HCT116 (cell line): ENCODE measurements around the gene CEP41. TPM values are rescaled to one million over a fixed set of nuclear protein-coding genes. Genes with fewer than 3 reads are reported as not detected.

Experiments used
- ATAC-seq: fragments of 200-7000 bp; cut with Tn5 transposase; 2 replicates; pipeline ENCODE4 v1.9.1; 2020; ENCODE audit warnings: mild to moderate bottlenecking, moderate library complexity
- BruUV-seq: library from RNA; stranded (reverse); fragments of 400-500 nt; replicated peaks from 2 replicates; lab custom pipeline; 2021; lab: Mats Ljungman, UMichigan
- CTCF ChIA-PET: fragments of 300-600 bp; sonication (Branson Sonifier 250); formaldehyde crosslinking; loops from one replicate; lab custom pipeline; 2021; ENCODE audit warnings: antibody characterized with exemption; lab: Charles Lee
- POLR2A ChIA-PET: fragments of 300-600, 350-600 bp; sonication (Branson Sonifier 250); formaldehyde crosslinking; loops from one replicate; lab custom pipeline; 2021; ENCODE audit warnings: antibody characterized with exemption; lab: Charles Lee
- RAD21 ChIA-PET, 2 experiments: fragments of 300-600 bp; sonication (Branson Sonifier 250); formaldehyde crosslinking; loops; one replicate each; lab custom pipeline; 2023; ENCODE audit warnings: low total read pairs in 2 of 2; ENCODE audit not compliant: uncharacterized antibody in 2 of 2, unreplicated experiment in 2 of 2, low non-redundant PET in 1 of 2; lab: Charles Lee
- DNase-seq: peaks from one replicate; pipeline ENCODE4 v3.0.0-alpha.2; 2010; ENCODE audit warnings: low read depth, low spot score
- H2AFZ ChIP-seq: fragments of 200-600 bp; shearing (Covaris generic), sonication (generic); 2 replicates; pipeline ENCODE4 v1.6.1; 2017; ENCODE audit warnings: low read depth, mixed run types, mixed read lengths, antibody characterized with exemption, low read length; ENCODE audit not compliant: poor library complexity, severe bottlenecking
- H3K27ac ChIP-seq: 2 replicates; pipeline ENCODE4 v1.5.1; 2012; ENCODE audit warnings: low read depth, low read length
- H3K27me3 ChIP-seq: fragments of 200-600 bp; sonication (generic); 2 replicates; pipeline ENCODE4 v1.6.1; 2016; ENCODE audit warnings: mixed run types, low read length, mixed read lengths; ENCODE audit not compliant: insufficient read depth
- H3K36me3 ChIP-seq, 2 experiments: fragments of 200-500 bp in 1 of 2; fragments of 200-600 bp in 1 of 2; sonication (Bioruptor generic) in 1 of 2; sonication (generic) in 1 of 2; 2 replicates each; pipeline versions ENCODE4 v1.5.1 to v1.6.1; 2014 to 2016; ENCODE audit warnings: low read length in 2 of 2, inconsistent platforms in 1 of 2, mixed read lengths in 1 of 2, mixed run types in 1 of 2; ENCODE audit not compliant: insufficient read depth in 2 of 2, control insufficient read depth in 1 of 2
- H3K4me1 ChIP-seq, 2 experiments: fragments of 200-600 bp in 1 of 2; sonication (generic) in 1 of 2; 2 replicates each; pipeline versions ENCODE4 v1.5.1 to v1.6.1; 2012 to 2017; ENCODE audit warnings: low read length in 2 of 2, inconsistent platforms in 1 of 2, mild to moderate bottlenecking in 1 of 2, mixed read lengths in 1 of 2, mixed run types in 1 of 2, moderate library complexity in 1 of 2; ENCODE audit not compliant: insufficient read depth in 2 of 2, control insufficient read depth in 1 of 2
- H3K4me2 ChIP-seq: fragments of 200-600 bp; sonication (generic); 2 replicates; pipeline ENCODE4 v1.6.1; 2017; ENCODE audit warnings: mixed run types, low read length, mixed read lengths
- H3K4me3 ChIP-seq, 2 experiments: fragments of 200-600 bp in 1 of 2; sonication (generic) in 1 of 2; replicated peaks in 1 of 2; 2 replicates each; pipeline ENCODE4 v1.5.1; 2011 to 2016; ENCODE audit warnings: low read length in 2 of 2, control low read depth in 1 of 2, low read depth in 1 of 2, mild to moderate bottlenecking in 1 of 2, mixed read lengths in 1 of 2, mixed run types in 1 of 2
- H3K79me2 ChIP-seq: fragments of 200-600 bp; sonication (generic); 2 replicates; pipeline ENCODE4 v1.6.1; 2017; ENCODE audit warnings: mild to moderate bottlenecking, mixed run types, low read length, moderate library complexity, mixed read lengths; ENCODE audit not compliant: insufficient read depth
- H3K9ac ChIP-seq: fragments of 200-600 bp; sonication (generic); 2 replicates; pipeline ENCODE4 v1.6.1; 2016; ENCODE audit warnings: low read length, mixed read lengths
- H3K9me2 ChIP-seq: fragments of 200-600 bp; sonication (generic), shearing (Covaris generic); 2 replicates; pipeline ENCODE4 v1.6.1; 2017; ENCODE audit warnings: mixed run types, mild to moderate bottlenecking, moderate library complexity; ENCODE audit not compliant: insufficient read depth
- H3K9me3 ChIP-seq, 2 experiments: fragments of 200-500 bp in 1 of 2; fragments of 200-600 bp in 1 of 2; sonication (Bioruptor generic) in 1 of 2; sonication (generic) in 1 of 2; 2 replicates each; pipeline ENCODE4 v1.6.1; 2014 to 2017; ENCODE audit warnings: low read length in 2 of 2, mixed read lengths in 2 of 2, inconsistent platforms in 1 of 2, low read depth in 1 of 2, mild to moderate bottlenecking in 1 of 2, mixed run types in 1 of 2, moderate library complexity in 1 of 2; ENCODE audit not compliant: control insufficient read depth in 1 of 2, insufficient read depth in 1 of 2
- H4K20me1 ChIP-seq: fragments of 200-600 bp; sonication (generic), shearing (Covaris generic); 2 replicates; pipeline ENCODE4 v1.6.1; 2017; ENCODE audit warnings: mixed run types, mild to moderate bottlenecking, moderate library complexity; ENCODE audit not compliant: insufficient read depth
- POLR2AphosphoS5 ChIP-seq: IDR thresholded peaks from 2 replicates; pipeline ENCODE4 v1.6.1; 2011; ENCODE audit warnings: mild to moderate bottlenecking, low read depth, low read length, moderate library complexity
- RAD21 ChIP-seq: IDR thresholded peaks from 2 replicates; pipeline ENCODE4 v1.6.1; 2012; ENCODE audit warnings: low read depth, mild to moderate bottlenecking
- ZFX ChIP-seq: fragments of 450-650 bp; IDR thresholded peaks from 2 replicates; pipeline ENCODE4 v1.6.1; 2017
- intact Hi-C: fragments of 100-400 bp; cut with micrococcal nuclease; formaldehyde crosslinking; loops from 2 replicates; pipeline ENCODE4 v1.10.0; 2022
- total RNA-seq: library from RNA; stranded (reverse); gene quantifications from one replicate; pipeline ENCODE4 v1.2.1, GENCODE V29; 2021; ENCODE audit not compliant: unreplicated experiment
- TF ChIP-seq, protein P1 (sequence below): IDR thresholded peaks from 2 replicates; pipeline ENCODE4 v1.6.1; 2012; ENCODE audit warnings: low read depth

The CEP41 gene
- total RNA-seq, 1 experiment from 2014 or later, result 13.6 TPM

- ATAC-seq (no peak), DNase-seq (no peak)
- H3K9me3 ChIP-seq, result no peaks in the 10 kb centered on the region
- H3K27ac ChIP-seq, result no peak within 1 kb of the TSS
- ChIA-PET CTCF (no interaction called here), POLR2A (no interaction called here), RAD21 (no interaction called here)
- no peak within 1 kb of the TSS for H3K9ac ChIP-seq
- TF ChIP-seq, protein P1, sequence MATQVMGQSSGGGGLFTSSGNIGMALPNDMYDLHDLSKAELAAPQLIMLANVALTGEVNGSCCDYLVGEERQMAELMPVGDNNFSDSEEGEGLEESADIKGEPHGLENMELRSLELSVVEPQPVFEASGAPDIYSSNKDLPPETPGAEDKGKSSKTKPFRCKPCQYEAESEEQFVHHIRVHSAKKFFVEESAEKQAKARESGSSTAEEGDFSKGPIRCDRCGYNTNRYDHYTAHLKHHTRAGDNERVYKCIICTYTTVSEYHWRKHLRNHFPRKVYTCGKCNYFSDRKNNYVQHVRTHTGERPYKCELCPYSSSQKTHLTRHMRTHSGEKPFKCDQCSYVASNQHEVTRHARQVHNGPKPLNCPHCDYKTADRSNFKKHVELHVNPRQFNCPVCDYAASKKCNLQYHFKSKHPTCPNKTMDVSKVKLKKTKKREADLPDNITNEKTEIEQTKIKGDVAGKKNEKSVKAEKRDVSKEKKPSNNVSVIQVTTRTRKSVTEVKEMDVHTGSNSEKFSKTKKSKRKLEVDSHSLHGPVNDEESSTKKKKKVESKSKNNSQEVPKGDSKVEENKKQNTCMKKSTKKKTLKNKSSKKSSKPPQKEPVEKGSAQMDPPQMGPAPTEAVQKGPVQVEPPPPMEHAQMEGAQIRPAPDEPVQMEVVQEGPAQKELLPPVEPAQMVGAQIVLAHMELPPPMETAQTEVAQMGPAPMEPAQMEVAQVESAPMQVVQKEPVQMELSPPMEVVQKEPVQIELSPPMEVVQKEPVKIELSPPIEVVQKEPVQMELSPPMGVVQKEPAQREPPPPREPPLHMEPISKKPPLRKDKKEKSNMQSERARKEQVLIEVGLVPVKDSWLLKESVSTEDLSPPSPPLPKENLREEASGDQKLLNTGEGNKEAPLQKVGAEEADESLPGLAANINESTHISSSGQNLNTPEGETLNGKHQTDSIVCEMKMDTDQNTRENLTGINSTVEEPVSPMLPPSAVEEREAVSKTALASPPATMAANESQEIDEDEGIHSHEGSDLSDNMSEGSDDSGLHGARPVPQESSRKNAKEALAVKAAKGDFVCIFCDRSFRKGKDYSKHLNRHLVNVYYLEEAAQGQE, result no peak
- TF ChIP-seq ZFX (no peak), RAD21 (no peak), POLR2AphosphoS5 (no peak)
- H3K27me3 ChIP-seq, result no peaks in the 10 kb centered on the region
- no peak within 1 kb of the TSS for H2AFZ ChIP-seq
- no peak within 1 kb of the TSS for H3K4me3 ChIP-seq
- no TSS peak for BruUV-seq
- H4K20me1 ChIP-seq, result no peaks in the 10 kb centered on the region
- H3K4me2 ChIP-seq, result no peak within 1 kb of the TSS
- no peaks in the 10 kb centered on the region for H3K36me3 ChIP-seq
- H3K9me2 ChIP-seq, result no peaks in the 10 kb centered on the region
- intact Hi-C loops, result no loop called here
- no peaks in the 10 kb centered on the region for H3K4me1 ChIP-seq
- no peaks in the 10 kb centered on the region for H3K79me2 ChIP-seq
Measured at GRCh38 chr7:130379921-130380860, 60.6 kb downstream of the CEP41 start, which contains the start of gene CPA1. TSS of gene CPA1 (plus strand) at chr7:130380494. CDS start at chr7:130380521, 27 bp downstream.
